ENCODE measurements around the gene FHIT. TPM values are rescaled to one million over a fixed set of nuclear protein-coding genes. Genes with fewer than 3 reads are reported as not detected.
A peak's percentile ranks its signal among the peaks of the same experiment; 100 is the strongest.

Gene FHIT
- total and polyA plus RNA-seq, 10 of the 15 experiments (the other 5 are each of a cell fraction or from before 2014, with no cell fraction given) = 4.2 to 14.9 (median 9.4) TPM

- no peaks in the 10 kb centered on the region for H3K79me2 ChIP-seq (ENCODE audit: control insufficient read depth, insufficient read depth, low read length)
- no peaks in the 10 kb centered on the region for H4K20me1 ChIP-seq (ENCODE audit: control insufficient read depth, insufficient read depth)
- H3K36me3 ChIP-seq (ENCODE audit: control insufficient read depth in 2 of 2, insufficient read depth in 2 of 2, low read length in 1 of 2) = no peaks in the 10 kb centered on the region
- whole genome bisulfite sequencing (ENCODE audit: insufficient coverage, insufficient replicate concordance, low lambda C conversion rate, missing lambda C conversion rate) = 0% methylated on average over 3 of the region's 3 CpGs
- H3K4me3 ChIP-seq = no peak overlapping the region
- CTCF ChIA-PET = no interaction called here
- peak; percentile 79 for ATAC-seq
- SMC1A ChIA-PET (ENCODE audit: uncharacterized antibody, unreplicated experiment) = no interaction called here
- no peak overlapping the region for H3K9ac ChIP-seq (ENCODE audit: control insufficient read depth, insufficient read depth, low read length)
- DNase-seq (ENCODE audit: low read depth, low spot score) = no peak
- in situ Hi-C loops (cut with MboI) (no loop called here), intact Hi-C loops (cut with micrococcal nuclease; ENCODE audit: unreplicated experiment) (loop anchor here (5.0 kb wide), 1 partner anchor 65 kb away; no protein-coding TSS in a partner anchor)
- RAD21 ChIA-PET (ENCODE audit: unreplicated experiment) = interaction anchor here (1.3 kb wide), 1 partner anchor 46 kb away, joined by 4 read pairs; no protein-coding TSS in a partner anchor
- 0 out of 2 replicates have a peak overlapping the region, but pooled peaks have one; percentile 17 for H3K4me2 ChIP-seq (ENCODE audit: control insufficient read depth, insufficient read depth)
- TF ChIP-seq MTA2 (IDR thresholded peaks at IDR 0.05; ENCODE audit: low read depth) (peak; percentile 29; the same call in 1 of the 2 replicates), FOXM1 (IDR thresholded peaks at IDR 0.05; ENCODE audit: low read depth, low read length) (no peak)
- H2AFZ ChIP-seq (ENCODE audit: control insufficient read depth, low read depth, low read length) = 0 out of 2 replicates have a peak overlapping the region, but pooled peaks have one; percentile 26
- no peaks in the 10 kb centered on the region for H3K9me3 ChIP-seq (replicated peaks; ENCODE audit: control insufficient read depth, insufficient read depth, low read length)
- H3K27me3 ChIP-seq (replicated peaks in 1 of 2; ENCODE audit: control insufficient read depth in 2 of 2, insufficient read depth in 2 of 2, low read length in 1 of 2) = no peaks in the 10 kb centered on the region
- no TSS peak for BruUV-seq (replicated peaks)
- no peak overlapping the region for H3K27ac ChIP-seq (ENCODE audit: control insufficient read depth, insufficient read depth)
- no peak for FAIRE-seq
- POLR2A ChIA-PET = no interaction called here
- peaks cover 9% of the 10 kb centered on the region for H3K4me1 ChIP-seq (ENCODE audit: control insufficient read depth, insufficient read depth, low read length)
These were observed 1473.6 kb downstream of the FHIT start for GRCh38 chr3:59777667-59778077.

GRCh38 chr3:59777066-59777465, 1474.2 kb downstream of the FHIT start:
- in situ Hi-C loops (cut with MboI) = no loop called here
- H2AFZ ChIP-seq (ENCODE audit: control insufficient read depth, low read depth, low read length) = no peak overlapping the region
- FAIRE-seq = no peak

More at GRCh38 chr3:59777066-59777465, 1474.2 kb downstream of the FHIT start:
- H3K27me3 ChIP-seq (replicated peaks in 1 of 2; ENCODE audit: control insufficient read depth in 2 of 2, insufficient read depth in 2 of 2, low read length in 1 of 2) = no peaks in the 10 kb centered on the region
- no peak for DNase-seq (ENCODE audit: low read depth, low spot score)
- ChIA-PET POLR2A (no interaction called here), SMC1A (ENCODE audit: uncharacterized antibody, unreplicated experiment) (no interaction called here), RAD21 (ENCODE audit: unreplicated experiment) (no interaction called here), CTCF (interaction anchor here (0.7 kb wide), 1 partner anchor 37 kb away, joined by 3 read pairs; no protein-coding TSS in a partner anchor)
- H3K9ac ChIP-seq (ENCODE audit: control insufficient read depth, insufficient read depth, low read length) = no peak overlapping the region
- H3K4me1 ChIP-seq (ENCODE audit: control insufficient read depth, insufficient read depth, low read length) = peaks cover 13% of the 10 kb centered on the region
- intact Hi-C loops (cut with micrococcal nuclease; ENCODE audit: unreplicated experiment) = loop anchor here (5.0 kb wide), 1 partner anchor 65 kb away; no protein-coding TSS in a partner anchor
- no peak for ATAC-seq
- 51% methylated on average over 7 of the region's 7 CpGs for WGBS (ENCODE audit: insufficient coverage, insufficient replicate concordance, low lambda C conversion rate, missing lambda C conversion rate)
- no peaks in the 10 kb centered on the region for H4K20me1 ChIP-seq (ENCODE audit: control insufficient read depth, insufficient read depth)
- no TSS peak for BruUV-seq (replicated peaks)
- no peak overlapping the region for H3K27ac ChIP-seq (ENCODE audit: control insufficient read depth, insufficient read depth)
- H3K4me2 ChIP-seq (ENCODE audit: control insufficient read depth, insufficient read depth) = no peak overlapping the region
- H3K36me3 ChIP-seq (ENCODE audit: control insufficient read depth in 2 of 2, insufficient read depth in 2 of 2, low read length in 1 of 2) = no peaks in the 10 kb centered on the region
- TF ChIP-seq SUPT20H (IDR thresholded peaks at IDR 0.05; ENCODE audit: borderline replicate concordance, control insufficient read depth, low read depth, low read length) (no peak), ATF7 (IDR thresholded peaks at IDR 0.05; ENCODE audit: low read depth) (no peak), FOS (IDR thresholded peaks at IDR 0.05; ENCODE audit: borderline replicate concordance, extremely low read depth, insufficient read length) (no peak), BMI1 (IDR thresholded peaks at IDR 0.05; ENCODE audit: borderline replicate concordance) (no peak), HDAC6 (IDR thresholded peaks at IDR 0.05; ENCODE audit: unreplicated experiment) (no peak), E4F1 (IDR thresholded peaks at IDR 0.05; ENCODE audit: borderline replicate concordance, partially characterized antibody) (no peak), BACH1 (IDR thresholded peaks at IDR 0.05; ENCODE audit: borderline replicate concordance) (no peak), NRF1 (conservative IDR thresholded peaks at IDR 0.05; ENCODE audit: low read depth, low read length) (no peak), PKNOX1 (IDR thresholded peaks at IDR 0.05) (no peak)
- H3K9me3 ChIP-seq (replicated peaks; ENCODE audit: control insufficient read depth, insufficient read depth, low read length) = no peaks in the 10 kb centered on the region
- no peaks in the 10 kb centered on the region for H3K79me2 ChIP-seq (ENCODE audit: control insufficient read depth, insufficient read depth, low read length)
- no peak overlapping the region for H3K4me3 ChIP-seq
